Astrocyte (in vitro differentiated cells and primary cell): ENCODE results near the gene FBXW8. TPM values are rescaled to one million over a fixed set of nuclear protein-coding genes. Genes with fewer than 3 reads are reported as not detected.

ENCODE experiments used
- DNase-seq: peaks from one replicate; pipeline ENCODE4 v3.0.0-alpha.2; 2010; ENCODE audit warnings: low read depth
- FAIRE-seq: peaks from 2 replicates; lab custom pipeline; 2011; peaks lifted over from hg19 to GRCh38; lab: Jason Lieb, UNC
- H2AFZ ChIP-seq: 2 replicates; pipeline ENCODE4 v1.6.0; 2012; ENCODE audit warnings: low read depth, low read length, inconsistent platforms
- H3K27ac ChIP-seq: 2 replicates; pipeline ENCODE4 v1.5.1; 2011; ENCODE audit warnings: low read depth, low read length, inconsistent platforms
- H3K27me3 ChIP-seq: 2 replicates; pipeline ENCODE4 v1.6.0; 2011; ENCODE audit warnings: low read length, inconsistent platforms; ENCODE audit not compliant: insufficient read depth
- H3K36me3 ChIP-seq: 2 replicates; pipeline ENCODE4 v1.5.1; 2011; ENCODE audit warnings: low read length, inconsistent platforms; ENCODE audit not compliant: insufficient read depth
- H3K4me1 ChIP-seq: 2 replicates; pipeline ENCODE4 v1.5.1; 2011; ENCODE audit warnings: low read length, inconsistent platforms; ENCODE audit not compliant: insufficient read depth
- H3K4me2 ChIP-seq: 2 replicates; pipeline ENCODE4 v1.6.0; 2012; ENCODE audit warnings: low read length, inconsistent platforms
- H3K4me3 ChIP-seq: 2 replicates; pipeline ENCODE4 v1.5.1; 2011; ENCODE audit warnings: low read depth, mild to moderate bottlenecking, low read length, inconsistent platforms; ENCODE audit not compliant: insufficient read depth
- H3K79me2 ChIP-seq: 2 replicates; pipeline ENCODE4 v1.6.0; 2012; ENCODE audit warnings: mild to moderate bottlenecking, low read length, inconsistent platforms; ENCODE audit not compliant: insufficient read depth
- H3K9ac ChIP-seq: 2 replicates; pipeline ENCODE4 v1.6.0; 2012; ENCODE audit warnings: mild to moderate bottlenecking, low read length, inconsistent platforms
- H3K9me3 ChIP-seq: 2 replicates; pipeline ENCODE4 v1.5.1; 2012; ENCODE audit warnings: low read depth, mild to moderate bottlenecking, low read length, inconsistent platforms; ENCODE audit not compliant: insufficient read depth
- H4K20me1 ChIP-seq: 2 replicates; pipeline ENCODE4 v1.6.0; 2012; ENCODE audit warnings: low read length, inconsistent platforms; ENCODE audit not compliant: insufficient read depth
- H3K27ac Mint-ChIP-seq: one replicate; pipeline ENCODE4 v1.8.0; 2021; ENCODE audit warnings: mild to moderate bottlenecking, mixed read lengths; ENCODE audit not compliant: unreplicated experiment
- H3K27me3 Mint-ChIP-seq: one replicate; pipeline ENCODE4 v1.8.0; 2021; ENCODE audit warnings: low read depth, mixed read lengths; ENCODE audit not compliant: unreplicated experiment
- H3K36me3 Mint-ChIP-seq: one replicate; pipeline ENCODE4 v1.8.0; 2021; ENCODE audit warnings: low read depth, mixed read lengths; ENCODE audit not compliant: unreplicated experiment
- H3K4me1 Mint-ChIP-seq: one replicate; pipeline ENCODE4 v1.8.0; 2021; ENCODE audit warnings: low read depth, mixed read lengths; ENCODE audit not compliant: unreplicated experiment
- H3K4me3 Mint-ChIP-seq: one replicate; pipeline ENCODE4 v1.8.0; 2021; ENCODE audit warnings: mild to moderate bottlenecking, moderate library complexity, mixed read lengths; ENCODE audit not compliant: unreplicated experiment
- H3K9me3 Mint-ChIP-seq: one replicate; pipeline ENCODE4 v1.8.0; 2021; ENCODE audit warnings: mild to moderate bottlenecking, mixed read lengths; ENCODE audit not compliant: unreplicated experiment
- CTCF ChIP-seq: IDR thresholded peaks from 2 replicates; pipeline ENCODE4 v1.5.1; 2011; ENCODE audit warnings: low read depth, mild to moderate bottlenecking, inconsistent platforms, low read length, moderate library complexity; ENCODE audit not compliant: insufficient read depth
- EZH2 ChIP-seq: IDR thresholded peaks from 2 replicates; pipeline ENCODE4 v1.6.1; 2012; ENCODE audit warnings: mild to moderate bottlenecking, low read length, inconsistent platforms; ENCODE audit not compliant: insufficient read depth
- total RNA-seq: library from RNA; stranded (reverse); gene quantifications from 2 replicates; pipeline ENCODE4 v1.2.1, GENCODE V29; 2021

The FBXW8 gene
- total RNA-seq, 1 donor from 2014 or later, result 26.4 TPM

DNA sequence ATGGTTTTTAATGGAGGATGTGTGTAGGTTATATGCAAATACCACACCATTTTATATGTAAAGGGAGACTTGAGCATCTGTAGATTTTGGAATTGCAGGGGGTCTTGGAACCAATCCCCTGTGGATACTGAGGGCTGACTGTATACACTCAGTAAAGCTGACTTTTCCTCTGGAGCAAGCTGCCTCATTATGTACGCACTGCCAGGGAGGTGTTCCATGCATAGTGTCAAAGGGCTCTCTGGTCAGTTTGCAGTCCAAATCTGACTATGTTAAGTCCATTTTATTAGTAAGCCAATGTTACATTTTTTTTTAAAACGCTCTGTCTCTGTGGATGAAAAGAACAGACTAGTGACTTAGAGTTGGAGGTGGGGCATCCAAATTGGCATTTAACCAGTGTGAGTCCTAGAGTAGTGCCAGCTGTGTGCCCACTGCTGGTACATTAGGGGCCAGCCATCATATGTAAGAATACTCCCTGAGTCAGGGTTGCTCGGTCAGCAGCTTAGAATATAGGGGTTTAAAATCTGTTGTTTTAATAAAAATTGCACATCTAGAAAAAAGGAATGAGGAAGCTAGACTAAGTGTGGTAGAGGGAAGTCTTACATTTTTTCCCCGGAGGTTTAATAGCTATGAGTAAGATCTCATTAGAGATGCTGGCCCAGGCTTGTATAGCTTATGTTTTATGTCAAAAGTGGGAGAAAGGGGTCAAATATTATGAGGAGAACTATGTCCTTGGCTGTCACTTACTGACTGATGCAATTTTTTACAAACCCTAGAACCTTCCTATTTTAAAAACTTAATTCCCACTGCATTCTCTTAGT is 101.4 kb downstream of the FBXW8 start:
- Mint-ChIP-seq H3K4me1 (peaks cover 18% of the 10 kb centered on the region), H3K27ac (no peak overlapping the region), H3K4me3 (no peak overlapping the region), H3K27me3 (no peaks in the 10 kb centered on the region), H3K36me3 (peaks cover 46% of the 10 kb centered on the region), H3K9me3 (peaks cover 3% of the 10 kb centered on the region)
- H3K79me2 ChIP-seq, result no peaks in the 10 kb centered on the region
- no peak overlapping the region for H3K4me3 ChIP-seq
- peaks cover 8% of the 10 kb centered on the region for H4K20me1 ChIP-seq
- H3K9ac ChIP-seq, result no peak overlapping the region
- H3K36me3 ChIP-seq, result peaks cover 29% of the 10 kb centered on the region
- peak; percentile 39 for DNase-seq
- no peaks in the 10 kb centered on the region for H3K27me3 ChIP-seq
- TF ChIP-seq CTCF (no peak), EZH2 (no peak)
- no peaks in the 10 kb centered on the region for H3K4me1 ChIP-seq
- no peak overlapping the region for H3K4me2 ChIP-seq
- H3K27ac ChIP-seq, result no peak overlapping the region
- H3K9me3 ChIP-seq, result no peaks in the 10 kb centered on the region
- FAIRE-seq, result no peak
- H2AFZ ChIP-seq, result no peak overlapping the region

- Histone ChIP-seq H3K36me3 (peaks cover 27% of the 10 kb centered on the region), H3K4me1 (no peaks in the 10 kb centered on the region), H3K27ac (no peak overlapping the region), H3K27me3 (no peaks in the 10 kb centered on the region), H3K9me3 (no peaks in the 10 kb centered on the region), H2AFZ (no peak overlapping the region), H3K4me3 (no peak overlapping the region), H3K79me2 (no peaks in the 10 kb centered on the region), H3K4me2 (no peak overlapping the region), H3K9ac (no peak overlapping the region), H4K20me1 (peaks cover 8% of the 10 kb centered on the region)
- Mint-ChIP-seq H3K4me1 (peaks cover 18% of the 10 kb centered on the region), H3K36me3 (peaks cover 40% of the 10 kb centered on the region), H3K27ac (no peak overlapping the region), H3K4me3 (peak overlapping the region; percentile 57), H3K9me3 (peaks cover 3% of the 10 kb centered on the region), H3K27me3 (no peaks in the 10 kb centered on the region)
- TF ChIP-seq CTCF (no peak), EZH2 (no peak)
- DNase-seq (peak; percentile 17), FAIRE-seq (no peak)
Observed at GRCh38 chr12:117013726-117014125, 103.0 kb downstream of the FBXW8 start.

DNA sequence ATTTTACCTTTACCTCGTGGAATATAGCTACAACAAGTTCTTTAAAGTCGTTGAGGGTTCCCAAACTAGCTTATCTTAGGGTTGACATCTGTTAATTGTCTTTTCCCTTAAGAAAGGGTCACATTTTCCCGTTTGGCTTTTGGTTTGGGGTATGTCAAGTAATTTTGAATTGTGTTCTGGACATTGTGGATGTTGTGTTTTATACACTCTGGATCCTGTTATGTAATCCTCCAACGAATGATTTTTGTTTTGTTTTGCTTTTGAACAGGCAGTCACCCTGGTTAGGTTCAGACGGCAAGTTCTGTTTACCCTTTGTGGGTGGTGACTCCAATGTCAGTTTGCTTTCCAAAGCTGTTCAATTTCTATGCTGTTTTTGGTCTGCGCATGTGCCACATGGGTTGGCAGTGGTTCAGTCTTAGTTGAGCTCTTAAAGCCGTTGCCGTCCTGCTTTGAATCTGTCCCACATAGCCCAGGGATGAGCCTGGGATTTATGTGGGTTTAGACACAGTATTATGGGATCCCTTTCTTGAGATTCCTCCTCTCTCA is 103.7 kb downstream of the FBXW8 start:
- peaks cover under 1% of the 10 kb centered on the region for H3K9me3 Mint-ChIP-seq
- no peak for DNase-seq
- peaks cover 8% of the 10 kb centered on the region for H4K20me1 ChIP-seq
- no peaks in the 10 kb centered on the region for H3K79me2 ChIP-seq
- peaks cover 18% of the 10 kb centered on the region for H3K4me1 Mint-ChIP-seq
- peak overlapping the region; percentile 55 for H3K27ac Mint-ChIP-seq
- H3K9me3 ChIP-seq, result no peaks in the 10 kb centered on the region
- H3K36me3 ChIP-seq, result peaks cover 27% of the 10 kb centered on the region
- no peak overlapping the region for H3K4me3 ChIP-seq
- H3K27me3 Mint-ChIP-seq, result no peaks in the 10 kb centered on the region
- no peak for FAIRE-seq
- H3K4me2 ChIP-seq, result no peak overlapping the region
- no peaks in the 10 kb centered on the region for H3K27me3 ChIP-seq
- H3K27ac ChIP-seq, result no peak overlapping the region
- no peak overlapping the region for H2AFZ ChIP-seq
- no peak overlapping the region for H3K9ac ChIP-seq
- TF ChIP-seq EZH2 (no peak), CTCF (no peak)
- H3K4me3 Mint-ChIP-seq, result no peak overlapping the region
- H3K36me3 Mint-ChIP-seq, result peaks cover 40% of the 10 kb centered on the region
- no peaks in the 10 kb centered on the region for H3K4me1 ChIP-seq
